HG03025 (cell line): Measurements from ENCODE around the gene PAPPA.

ENCODE experiments used
- ATAC-seq: cut with Tn5 transposase; IDR thresholded peaks from one replicate; pipeline ENCODE4 v1.9.1; 2021; ENCODE audit warnings: mild to moderate bottlenecking, moderate library complexity; ENCODE audit not compliant: unreplicated experiment, low FRiP score

Gene PAPPA

GRCh38 chr9:116334546-116335150, 181.1 kb downstream of the PAPPA start:
- no peak for ATAC-seq

- ATAC-seq: no peak
Measured at GRCh38 chr9:116335392-116335791, 181.8 kb downstream of the PAPPA start.

GRCh38 chr9:116336133-116336862, 182.7 kb downstream of the PAPPA start:
- ATAC-seq: no peak

- no peak for ATAC-seq
Measured at GRCh38 chr9:116337015-116337414, 183.4 kb downstream of the PAPPA start.

- ATAC-seq: no peak
Measured at GRCh38 chr9:116340270-116340669, 186.7 kb downstream of the PAPPA start.

GRCh38 chr9:116342061-116342460, 188.5 kb downstream of the PAPPA start:
- no peak for ATAC-seq

GRCh38 chr9:116342941-116343340, 189.3 kb downstream of the PAPPA start:
- ATAC-seq: no peak

GRCh38 chr9:116344416-116344815, 190.8 kb downstream of the PAPPA start:
- no peak for ATAC-seq

GRCh38 chr9:116345393-116345792, 191.8 kb downstream of the PAPPA start:
- no peak for ATAC-seq

- ATAC-seq: no peak
Measured at GRCh38 chr9:116345817-116346216, 192.2 kb downstream of the PAPPA start.

GRCh38 chr9:116349684-116350083, 196.1 kb downstream of the PAPPA start:
- no peak for ATAC-seq

GRCh38 chr9:116350213-116350612, 196.6 kb downstream of the PAPPA start:
- ATAC-seq: no peak

GRCh38 chr9:116352958-116353357, 199.4 kb downstream of the PAPPA start:
- no peak for ATAC-seq

- no peak for ATAC-seq
Measured at GRCh38 chr9:116355153-116355921, 201.7 kb downstream of the PAPPA start.

GRCh38 chr9:116358251-116358650, 204.7 kb downstream of the PAPPA start:
- ATAC-seq: no peak

- ATAC-seq: no peak
Measured at GRCh38 chr9:116360016-116360415, 206.4 kb downstream of the PAPPA start.

GRCh38 chr9:116360989-116361388, 207.4 kb downstream of the PAPPA start:
- ATAC-seq: no peak

GRCh38 chr9:116361547-116361946, 208.0 kb downstream of the PAPPA start:
- ATAC-seq: no peak

GRCh38 chr9:116362493-116362892, 208.9 kb downstream of the PAPPA start:
- ATAC-seq: no peak

- no peak for ATAC-seq
Measured at GRCh38 chr9:116365056-116365471, 211.5 kb downstream of the PAPPA start.

GRCh38 chr9:116366241-116366640, 212.7 kb downstream of the PAPPA start:
- ATAC-seq: no peak
